ACHN (cell line): ENCODE data around the gene TOMM6.
A peak's percentile ranks its signal among the peaks of the same experiment; 100 is the strongest.
"Not testable (repeated sequence)": the region's sequence is repeated elsewhere in the genome, so short reads cannot be mapped to it uniquely, and the experiment has no call there.

ENCODE experiments used
- DNase-seq: peaks from one replicate; pipeline ENCODE4 v3.0.0-alpha.2; 2015
- in situ Hi-C: cut with HindIII; loops from 2 replicates; pipeline ENCODE4 v1.10.0; 2017; ENCODE audit warnings: low sequenced_read_pairs, low pct_ligation_motif_present, low pct_unique_long_range_greater_than_20kb

The TOMM6 gene

GRCh38 chr6:41759106-41759904 is 28.2 kb upstream of the TOMM6 start:
- DNase-seq = no peak
- in situ Hi-C loops = no loop called here

GRCh38 chr6:41759905-41760579 is 27.5 kb upstream of the TOMM6 start:
- in situ Hi-C loops = no loop called here
- DNase-seq = no peak

GRCh38 chr6:41763470-41763869 is 24.0 kb upstream of the TOMM6 start:
- DNase-seq = no peak
- in situ Hi-C loops = no loop called here

GRCh38 chr6:41766043-41766664 is 21.3 kb upstream of the TOMM6 start:
- in situ Hi-C loops, DNase-seq: not testable (repeated sequence)

GRCh38 chr6:41767112-41767833 is 20.2 kb upstream of the TOMM6 start:
- in situ Hi-C loops = no loop called here
- no peak for DNase-seq

- DNase-seq = no peak
- in situ Hi-C loops = no loop called here
These were observed 18.8 kb upstream of the TOMM6 start for GRCh38 chr6:41768545-41769308.

- no peak for DNase-seq
- in situ Hi-C loops = no loop called here
These were observed 18.1 kb upstream of the TOMM6 start for GRCh38 chr6:41769376-41769775.

GRCh38 chr6:41770381-41771057 is 17.0 kb upstream of the TOMM6 start:
- DNase-seq = no peak
- in situ Hi-C loops = no loop called here

GRCh38 chr6:41771058-41771983 is 16.2 kb upstream of the TOMM6 start:
- in situ Hi-C loops = no loop called here
- DNase-seq = no peak

GRCh38 chr6:41774841-41775240 is 12.7 kb upstream of the TOMM6 start:
- in situ Hi-C loops = no loop called here
- DNase-seq = no peak

GRCh38 chr6:41775293-41775882 is 12.1 kb upstream of the TOMM6 start:
- in situ Hi-C loops = no loop called here
- DNase-seq = no peak

- in situ Hi-C loops = no loop called here
- DNase-seq = no peak
These were observed 9.8 kb upstream of the TOMM6 start for GRCh38 chr6:41777551-41778285.

- in situ Hi-C loops = no loop called here
- DNase-seq = no peak
These were observed 8.6 kb upstream of the TOMM6 start for GRCh38 chr6:41778895-41779294.

- in situ Hi-C loops = no loop called here
- no peak for DNase-seq
These were observed 8.2 kb upstream of the TOMM6 start for GRCh38 chr6:41779336-41779735.

GRCh38 chr6:41779788-41780550 is 7.5 kb upstream of the TOMM6 start, which contains the start of gene FRS3:
TSS of gene FRS3 (minus strand) at chr6:41779900. CDS start at chr6:41776987, 2,913 bp downstream.
- DNase-seq = peak; percentile 93
- in situ Hi-C loops = no loop called here
